Fibroblast of skin of left biceps (primary cell): Measurements from ENCODE around the gene CD79A.

ENCODE experiments used
- DNase-seq, 2 experiments: peaks; one replicate each; pipeline ENCODE4 v3.0.0-alpha.2; 2013; ENCODE audit warnings: low read depth in 2 of 2

CD79A gene

DNA sequence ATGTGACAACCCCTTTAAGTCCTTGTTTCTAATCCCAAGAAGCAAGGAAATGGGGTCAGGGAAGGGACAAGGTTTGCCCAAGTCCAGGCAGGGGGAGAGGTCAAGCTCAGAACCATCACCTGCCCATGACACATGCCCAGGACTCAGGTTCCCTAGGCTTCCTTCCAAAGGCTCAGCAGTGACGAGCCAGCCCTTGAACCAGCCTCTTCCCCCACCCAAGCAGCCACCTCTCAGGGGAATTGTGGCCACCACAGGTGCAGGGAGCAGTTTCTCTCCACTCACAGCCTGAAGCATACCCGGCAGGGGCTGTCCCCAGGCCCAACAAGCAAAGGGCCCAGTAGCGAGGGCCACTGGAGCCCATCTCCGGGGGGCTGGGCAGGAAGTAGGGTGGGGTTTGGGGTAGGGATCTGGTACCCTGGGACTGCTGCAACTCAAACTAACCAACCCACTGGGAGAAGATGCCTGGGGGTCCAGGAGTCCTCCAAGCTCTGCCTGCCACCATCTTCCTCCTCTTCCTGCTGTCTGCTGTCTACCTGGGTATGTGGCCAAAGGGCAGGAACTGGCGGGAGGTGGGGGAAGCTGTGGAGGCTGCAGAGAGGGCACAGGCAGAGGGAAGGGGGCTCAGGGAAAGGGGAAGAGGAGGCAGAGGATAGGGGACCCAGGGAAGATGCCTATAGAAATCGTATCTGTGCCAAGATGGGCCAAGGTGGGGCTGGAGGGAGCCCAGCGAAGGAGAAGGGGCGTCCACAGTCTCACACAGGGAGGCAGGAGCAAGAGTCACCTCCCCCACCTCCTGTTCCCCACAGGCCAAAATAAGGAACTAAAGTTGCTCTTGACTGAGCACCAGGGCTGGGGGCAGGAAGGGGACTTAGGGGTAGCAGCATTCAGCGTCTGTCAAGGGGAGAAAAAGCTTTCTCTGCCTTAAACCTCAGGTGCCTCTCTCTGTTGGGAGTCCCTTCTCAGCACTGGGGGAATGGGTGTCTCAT is at the start of gene CD79A:
Gene CD79A (plus strand): TSS at position 433 of the 986 bp plus-strand sequence. CDS start 26 bp downstream, at position 459.
- no peak for DNase-seq

DNA sequence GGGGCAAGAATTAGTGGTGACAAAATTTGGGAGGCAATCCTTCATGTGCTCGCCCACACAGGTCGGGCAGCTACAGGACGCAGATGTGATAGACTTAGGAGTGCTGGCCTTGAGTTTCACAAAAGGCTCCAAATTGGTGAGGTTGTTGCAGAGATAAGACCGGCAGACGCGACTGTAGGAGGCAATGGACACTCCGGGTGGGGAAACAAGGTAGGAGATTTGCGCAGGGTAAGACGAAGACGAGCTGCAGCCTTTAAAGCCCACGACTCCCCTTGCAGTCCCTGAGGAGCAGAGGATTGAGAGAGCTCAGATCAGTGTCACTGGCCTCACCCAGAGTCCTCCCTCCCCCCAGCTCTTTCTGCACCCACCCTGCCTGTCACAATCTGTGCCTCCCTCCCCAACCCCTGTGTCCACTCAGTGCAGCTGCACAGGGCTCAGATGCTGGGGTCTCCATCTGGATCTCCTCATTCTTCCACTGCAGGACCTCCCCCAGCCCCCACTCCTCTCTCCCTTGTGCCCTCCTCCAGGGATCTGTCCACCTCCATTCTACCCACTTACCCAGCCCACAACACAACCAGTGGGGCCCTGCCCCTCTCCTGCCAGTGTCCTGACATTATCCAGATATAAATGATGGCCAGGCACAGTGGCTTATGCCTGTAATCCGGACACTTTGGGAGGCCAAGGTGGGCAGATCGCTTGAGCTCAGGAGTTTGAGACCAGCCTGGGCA is 38.9 kb upstream of the CD79A start:
- DNase-seq: no peak

DNA sequence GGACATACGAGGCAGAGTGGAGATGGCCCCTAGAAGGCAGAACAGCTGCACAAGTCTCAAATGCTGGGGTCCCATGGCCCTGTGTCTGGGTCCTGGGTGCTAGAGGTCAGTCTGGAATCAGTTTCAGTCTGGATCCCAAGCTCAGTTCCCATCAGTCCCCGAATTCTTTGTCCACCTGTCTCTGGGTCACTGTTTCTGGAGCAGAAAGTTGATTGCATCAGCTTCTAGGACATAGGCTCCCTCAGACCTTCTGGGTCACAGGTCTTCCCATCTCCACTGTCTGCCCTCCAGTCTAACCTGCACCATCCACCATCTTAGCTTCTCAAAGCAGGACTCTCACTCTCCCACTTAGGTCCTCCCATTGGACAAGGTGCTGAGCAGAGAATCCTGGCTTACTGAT is 37.9 kb upstream of the CD79A start:
- no peak for DNase-seq

DNA sequence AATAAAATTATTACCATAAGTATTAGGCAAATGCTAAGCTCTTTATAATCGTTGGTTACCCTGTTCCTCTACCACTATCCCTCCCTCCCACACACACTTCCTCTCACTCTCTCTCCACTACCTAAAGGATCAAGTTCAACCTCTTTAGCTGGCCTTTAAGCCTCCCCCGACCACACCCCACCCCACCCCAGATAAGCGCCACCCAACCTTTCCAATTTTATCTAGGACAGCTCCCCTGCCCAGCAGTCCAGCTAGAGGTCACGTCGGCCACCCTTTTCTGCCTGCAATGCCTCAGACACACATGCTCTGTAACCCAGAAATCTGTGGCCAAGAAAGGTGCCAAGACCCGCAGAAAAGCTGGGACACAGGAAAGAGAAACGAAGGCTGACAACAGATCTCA is 33.7 kb upstream of the CD79A start:
- DNase-seq: no peak

DNA sequence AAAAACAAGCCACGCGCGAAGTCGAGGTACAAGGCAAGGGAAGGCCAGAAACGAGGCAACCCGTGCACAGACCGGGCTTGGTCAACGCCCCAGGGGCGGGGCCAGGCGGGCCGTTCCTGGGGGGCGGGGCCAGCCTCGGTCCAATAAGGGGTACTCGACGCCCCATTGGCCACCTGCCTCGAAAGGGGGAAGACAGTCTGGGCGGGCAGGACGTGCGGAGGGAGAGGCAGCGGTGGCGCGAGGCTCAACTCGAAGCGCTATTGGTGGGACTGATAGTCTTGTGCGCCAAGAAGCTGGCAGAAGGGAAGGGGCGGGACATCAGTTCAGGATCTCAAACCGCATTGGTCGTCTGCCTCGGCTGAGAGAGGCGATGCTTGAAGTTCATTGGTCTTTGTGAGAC is 32.5 kb upstream of the CD79A start, which contains the start of gene LYPD4:
Gene LYPD4 (minus strand): TSS at position 83 of the 400 bp plus-strand sequence. CDS start 5,398 bp downstream, outside the sequence.
- DNase-seq: no peak

DNA sequence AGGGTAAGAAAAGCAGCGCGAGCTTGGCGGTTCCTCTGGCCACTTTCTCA is 32.3 kb upstream of the CD79A start, which contains the start of gene DMRTC2:
Gene DMRTC2 (plus strand): TSS at position 42 of the 50 bp plus-strand sequence. CDS start 2,387 bp downstream, outside the sequence.
- no peak for DNase-seq

DNA sequence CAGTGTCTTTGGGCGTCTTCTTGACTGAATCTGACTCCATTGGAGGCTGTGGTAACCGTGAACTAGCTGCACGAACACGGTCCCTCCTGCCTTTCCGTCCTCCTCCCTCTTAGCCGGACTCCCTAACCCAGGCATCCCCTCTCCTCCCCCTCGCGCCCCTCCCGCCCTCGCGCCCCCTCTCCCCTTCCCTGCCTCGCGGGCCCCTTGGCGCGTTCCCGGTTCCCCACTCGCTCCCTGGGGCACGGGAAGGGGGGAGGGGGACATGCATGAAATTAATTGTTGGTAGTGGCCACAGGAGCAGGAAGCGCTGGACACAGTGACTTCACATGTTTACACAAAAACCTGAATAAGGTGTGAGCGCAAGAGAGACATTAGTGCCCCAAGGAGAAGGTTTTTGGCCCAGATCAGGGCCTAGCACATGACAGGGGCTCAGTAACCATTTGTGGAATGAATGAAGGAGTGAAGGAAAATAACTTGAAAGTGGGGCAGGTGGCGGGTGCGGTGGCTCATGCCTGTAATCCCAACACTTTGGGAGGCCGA is 32.0 kb upstream of the CD79A start:
- DNase-seq: no peak

DNA sequence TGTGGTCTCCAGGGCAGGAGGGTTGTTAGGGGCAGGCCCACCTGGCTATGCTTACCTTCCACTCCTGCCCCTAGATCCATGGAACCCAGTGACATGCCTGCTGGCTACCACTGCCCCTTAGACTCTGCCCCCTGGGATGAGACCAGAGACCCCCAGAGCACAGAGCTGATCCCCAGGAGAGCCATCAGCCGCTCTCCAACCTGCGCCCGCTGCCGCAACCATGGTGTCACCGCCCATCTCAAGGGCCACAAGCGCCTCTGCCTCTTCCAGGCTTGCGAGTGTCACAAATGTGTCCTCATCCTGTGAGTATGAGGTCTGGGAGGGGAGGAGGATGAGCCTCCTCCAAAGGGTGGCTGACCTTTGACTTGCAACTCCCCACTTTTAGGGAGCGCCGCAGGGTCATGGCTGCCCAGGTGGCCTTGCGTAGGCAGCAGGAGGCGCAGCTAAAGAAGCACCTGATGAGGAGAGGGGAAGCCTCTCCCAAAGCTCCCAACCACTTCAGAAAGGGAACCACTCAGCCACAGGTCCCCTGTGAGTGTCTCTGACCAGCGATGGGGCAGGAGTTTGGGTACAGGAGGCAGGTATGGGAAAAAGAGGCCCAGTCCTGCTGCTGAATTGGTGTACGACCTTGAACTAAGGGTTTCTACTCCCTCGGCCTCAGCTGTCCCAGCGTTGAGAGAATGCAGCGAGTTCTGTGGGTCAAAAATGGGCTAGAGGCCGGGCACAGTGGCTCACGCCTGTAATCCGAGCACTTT is 29.6 kb upstream of the CD79A start:
- DNase-seq: no peak

DNA sequence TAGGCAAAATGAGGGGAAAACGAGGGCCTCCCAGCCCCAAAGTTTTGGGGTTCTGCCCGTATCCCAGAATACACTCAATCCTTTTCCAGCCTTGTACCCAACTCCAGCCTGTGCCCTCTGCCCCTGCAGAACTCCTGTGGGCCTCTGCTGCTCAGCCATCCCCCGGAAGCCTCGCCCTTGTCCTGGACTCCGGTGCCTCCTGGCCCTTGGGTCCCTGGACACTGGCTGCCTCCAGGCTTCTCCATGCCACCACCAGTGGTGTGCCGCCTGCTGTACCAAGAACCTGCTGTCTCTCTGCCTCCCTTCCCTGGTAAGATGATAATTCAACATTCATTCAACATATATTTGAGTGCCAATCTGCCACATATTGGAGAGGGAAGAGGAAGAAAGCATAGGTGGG is 28.4 kb upstream of the CD79A start:
- no peak for DNase-seq

DNA sequence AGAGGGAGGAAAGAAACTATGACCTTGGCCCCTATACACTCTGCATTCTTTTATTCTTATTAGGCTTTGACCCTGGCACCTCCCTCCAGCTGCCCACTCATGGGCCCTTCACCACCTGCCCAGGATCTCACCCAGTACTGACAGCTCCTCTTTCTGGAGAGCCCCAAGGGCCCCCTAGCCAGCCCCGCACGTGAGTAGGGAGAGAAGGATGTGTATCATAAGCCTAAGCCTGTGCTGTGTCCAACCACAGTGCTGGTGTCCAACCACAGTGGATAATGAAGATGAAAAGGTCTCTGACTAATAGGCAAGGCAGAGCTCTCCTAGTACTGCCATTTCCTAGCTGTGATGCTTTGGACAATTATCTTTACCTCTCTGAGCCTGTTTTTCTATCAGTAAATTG is 28.0 kb upstream of the CD79A start:
- no peak for DNase-seq

DNA sequence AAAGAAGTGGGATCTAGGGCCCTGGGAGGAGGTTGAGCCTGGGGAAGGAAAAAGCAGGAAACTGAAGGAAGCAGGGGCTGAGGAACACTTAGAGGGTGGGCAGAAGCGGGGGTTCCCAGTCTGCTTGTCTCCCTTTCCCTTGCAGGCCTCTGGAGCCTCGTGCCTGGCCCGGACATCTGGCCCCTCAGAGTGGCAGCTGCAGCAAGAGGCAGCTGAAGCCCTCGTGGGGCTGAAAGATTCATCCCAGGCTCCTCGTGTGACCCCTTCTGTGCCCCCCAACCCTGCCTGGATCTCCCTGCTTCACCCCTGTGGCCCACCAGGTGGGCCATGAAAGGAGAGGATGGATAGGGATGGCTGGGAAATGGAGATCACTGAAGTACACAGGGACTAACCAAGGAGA is 26.7 kb upstream of the CD79A start:
- no peak for DNase-seq

DNA sequence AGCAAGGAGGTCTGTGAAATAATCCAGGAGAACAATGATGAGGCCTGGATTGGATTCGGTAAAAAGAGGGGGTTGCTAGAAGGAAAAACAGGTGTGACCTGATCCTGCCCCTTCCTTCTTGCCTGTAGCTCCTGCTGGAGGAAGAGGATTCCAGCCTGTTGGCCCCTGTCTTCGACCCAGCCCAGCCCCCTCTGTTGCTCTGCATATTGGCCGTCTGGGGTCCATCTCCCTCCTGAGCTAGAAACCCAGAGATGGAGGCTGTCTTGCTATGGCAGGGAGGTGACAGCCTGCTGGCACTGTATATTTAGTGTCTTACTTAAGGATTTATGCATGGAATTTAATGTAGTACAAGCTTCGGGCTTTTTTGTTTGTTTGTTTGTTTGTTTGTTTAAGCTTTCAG is 25.6 kb upstream of the CD79A start:
- no peak for DNase-seq

DNA sequence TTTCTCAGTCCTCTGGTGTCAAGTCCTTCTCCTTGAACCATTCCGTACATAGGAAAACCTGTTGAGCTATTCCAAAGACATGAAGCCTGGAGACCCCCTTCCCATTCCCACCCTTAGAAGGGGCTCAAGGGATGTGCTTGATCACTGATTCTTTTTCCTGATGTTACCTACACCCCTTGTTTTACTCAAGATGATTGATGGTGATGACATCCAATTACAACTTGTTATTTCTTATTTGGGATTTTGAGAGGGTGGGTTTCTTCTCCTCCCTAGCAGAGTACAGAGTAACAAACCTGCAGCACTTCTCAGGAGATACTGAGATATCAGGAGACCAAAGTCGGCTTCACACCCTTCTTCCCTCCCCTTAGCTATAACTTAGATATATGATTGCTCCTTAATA is 23.7 kb upstream of the CD79A start:
- DNase-seq: no peak

DNA sequence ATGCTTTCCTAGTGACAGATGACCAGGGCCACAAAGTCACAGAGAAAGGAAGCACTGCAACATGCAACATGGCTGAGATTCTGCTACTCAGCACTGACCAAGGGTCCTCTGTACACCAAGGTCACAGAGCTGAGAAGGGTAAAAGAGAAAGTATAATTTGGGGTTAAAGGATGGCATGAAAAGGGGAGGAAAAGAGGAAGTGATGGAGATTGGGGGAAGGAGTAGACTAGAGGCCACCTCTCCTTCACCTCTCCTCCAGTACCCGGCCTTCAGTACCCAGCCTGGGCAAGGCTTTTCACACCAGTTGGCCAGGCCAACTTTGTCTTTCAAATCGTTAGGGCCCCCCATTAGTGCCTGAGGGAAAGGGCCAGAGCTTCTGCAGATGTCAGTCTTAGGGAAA is 23.3 kb upstream of the CD79A start:
- DNase-seq: no peak

DNA sequence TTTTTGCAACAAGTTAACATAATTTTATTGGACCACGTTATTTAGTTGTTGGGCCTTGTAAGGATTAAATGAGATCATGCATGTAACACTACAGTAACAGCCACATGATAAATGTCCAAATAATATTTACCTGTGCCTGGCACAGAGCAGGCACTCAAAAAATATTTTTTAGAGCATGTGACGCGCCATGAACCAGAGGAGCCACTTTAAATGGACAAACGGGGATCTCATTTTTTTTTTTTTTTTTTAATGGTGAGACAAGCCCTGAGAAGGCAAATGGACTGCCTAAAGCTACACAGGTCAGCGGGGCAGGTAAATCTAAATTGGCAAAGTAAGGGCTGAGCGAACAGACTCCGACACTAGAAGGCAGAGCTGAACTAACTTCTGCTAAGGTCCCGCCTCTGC is 17.9 kb upstream of the CD79A start:
- no peak for DNase-seq

DNA sequence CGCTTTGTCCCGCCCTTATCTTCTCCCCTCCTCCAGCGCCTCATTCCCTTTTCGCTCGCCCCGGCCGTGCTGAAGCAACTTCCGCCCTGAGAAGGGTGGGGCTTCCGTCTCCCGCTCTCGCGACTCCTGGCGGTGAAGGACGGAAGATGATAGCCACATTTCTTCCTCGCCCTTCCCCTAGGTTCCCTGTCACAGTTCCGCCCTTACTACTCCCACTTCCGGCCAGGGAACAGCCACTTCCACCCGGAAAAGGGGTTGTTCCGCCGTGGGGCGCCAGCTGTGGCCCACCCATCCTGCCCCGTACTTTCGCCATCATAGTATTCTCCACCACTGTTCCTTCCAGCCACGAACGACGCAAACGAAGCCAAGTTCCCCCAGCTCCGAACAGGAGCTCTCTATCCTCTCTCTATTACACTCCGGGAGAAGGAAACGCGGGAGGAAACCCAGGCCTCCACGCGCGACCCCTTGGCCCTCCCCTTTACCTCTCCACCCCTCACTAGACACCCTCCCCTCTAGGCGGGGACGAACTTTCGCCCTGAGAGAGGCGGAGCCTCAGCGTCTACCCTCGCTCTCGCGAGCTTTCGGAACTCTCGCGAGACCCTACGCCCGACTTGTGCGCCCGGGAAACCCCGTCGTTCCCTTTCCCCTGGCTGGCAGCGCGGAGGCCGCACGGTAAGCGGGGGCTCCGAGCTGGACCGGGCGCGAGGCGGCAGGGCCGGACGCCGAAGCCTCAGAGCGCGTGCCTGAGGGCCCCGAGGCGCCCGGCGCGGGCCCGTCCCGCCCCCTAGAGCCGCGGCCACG is 17.3 kb upstream of the CD79A start, which contains the start of gene RPS19:
Gene RPS19 (plus strand): TSS at position 638 of the 801 bp plus-strand sequence. CDS start 520 bp downstream, outside the sequence.
- DNase-seq: peak; percentile 96

DNA sequence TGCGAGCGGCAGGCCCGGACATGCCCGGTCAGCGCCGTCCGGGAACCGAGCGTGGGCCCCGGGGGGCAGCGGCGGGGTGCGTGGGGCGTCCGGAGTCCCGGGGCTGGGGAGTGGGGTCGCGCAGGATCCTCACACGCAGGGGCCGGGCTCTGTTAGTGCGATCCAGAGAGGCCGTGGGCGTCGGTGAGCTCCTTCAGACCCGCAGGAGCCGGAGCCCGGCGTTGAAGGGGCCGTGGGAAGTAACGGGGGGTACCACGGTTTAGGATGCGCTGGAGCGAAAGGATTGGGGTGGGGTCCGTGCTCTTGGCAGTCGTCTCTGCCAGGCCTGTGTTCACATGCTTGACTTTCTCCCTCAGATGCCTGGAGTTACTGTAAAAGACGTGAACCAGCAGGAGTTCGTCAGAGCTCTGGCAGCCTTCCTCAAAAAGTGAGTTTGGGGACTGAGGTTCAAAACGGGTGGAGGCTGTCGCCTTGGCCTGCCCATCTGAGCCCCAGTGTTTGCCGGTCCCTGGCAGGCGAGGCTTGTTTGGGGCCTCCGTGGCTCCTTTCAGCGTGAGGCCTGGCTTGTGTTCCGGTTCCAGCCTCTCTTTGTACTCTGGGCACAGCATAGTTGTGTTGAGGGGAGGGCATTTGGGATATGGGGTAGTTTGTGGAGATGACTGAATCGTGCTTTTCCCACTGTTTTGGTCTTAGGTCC is 16.5 kb upstream of the CD79A start:
- DNase-seq: no peak

DNA sequence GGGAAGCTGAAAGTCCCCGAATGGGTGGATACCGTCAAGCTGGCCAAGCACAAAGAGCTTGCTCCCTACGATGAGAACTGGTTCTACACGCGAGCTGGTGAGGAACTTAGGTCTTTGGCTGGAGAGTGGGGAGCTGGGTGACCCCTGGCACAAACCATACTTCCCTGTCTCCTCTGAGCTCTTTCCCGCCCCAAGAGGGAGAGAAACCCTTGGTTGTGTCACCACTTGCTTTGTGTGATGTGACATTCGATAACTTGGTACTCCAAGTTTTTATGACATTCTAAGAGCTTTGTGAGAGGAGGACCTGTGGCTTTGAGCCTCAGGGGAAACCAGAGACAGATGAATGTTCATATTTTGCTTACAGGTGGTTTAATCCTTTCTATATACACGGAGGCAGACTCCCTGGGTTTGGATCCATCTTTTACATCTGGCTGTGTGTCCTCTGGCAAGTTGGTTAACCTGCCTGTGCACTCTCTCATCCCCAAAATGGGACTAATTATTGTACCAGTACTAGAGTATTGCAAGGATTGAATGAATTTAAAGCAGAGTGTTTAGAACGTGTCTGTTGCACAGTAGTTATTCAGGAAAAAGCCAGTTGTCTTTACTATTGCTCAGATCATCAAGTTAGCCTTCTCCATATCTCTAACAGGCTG is 15.8 kb upstream of the CD79A start:
- no peak for DNase-seq

DNA sequence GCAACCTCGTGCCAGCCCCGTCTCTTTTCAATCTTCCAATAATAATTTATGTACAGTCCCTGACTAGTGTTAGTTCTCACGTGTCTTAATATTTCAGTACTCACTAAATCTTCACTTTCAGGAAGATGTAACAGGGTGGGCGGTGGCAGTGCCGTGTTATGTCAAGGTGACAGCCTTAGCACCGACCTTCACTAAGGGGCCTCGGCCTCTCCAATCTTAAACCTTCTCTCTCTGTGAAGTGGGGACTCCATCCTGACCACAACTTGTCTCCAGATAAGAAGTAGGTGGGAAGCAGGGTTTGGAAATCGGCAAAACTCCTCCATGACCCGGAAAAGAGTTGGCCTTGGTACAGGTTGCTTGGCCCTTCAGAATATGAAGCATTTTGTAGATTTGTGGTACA is 15.2 kb upstream of the CD79A start:
- DNase-seq: no peak

DNA sequence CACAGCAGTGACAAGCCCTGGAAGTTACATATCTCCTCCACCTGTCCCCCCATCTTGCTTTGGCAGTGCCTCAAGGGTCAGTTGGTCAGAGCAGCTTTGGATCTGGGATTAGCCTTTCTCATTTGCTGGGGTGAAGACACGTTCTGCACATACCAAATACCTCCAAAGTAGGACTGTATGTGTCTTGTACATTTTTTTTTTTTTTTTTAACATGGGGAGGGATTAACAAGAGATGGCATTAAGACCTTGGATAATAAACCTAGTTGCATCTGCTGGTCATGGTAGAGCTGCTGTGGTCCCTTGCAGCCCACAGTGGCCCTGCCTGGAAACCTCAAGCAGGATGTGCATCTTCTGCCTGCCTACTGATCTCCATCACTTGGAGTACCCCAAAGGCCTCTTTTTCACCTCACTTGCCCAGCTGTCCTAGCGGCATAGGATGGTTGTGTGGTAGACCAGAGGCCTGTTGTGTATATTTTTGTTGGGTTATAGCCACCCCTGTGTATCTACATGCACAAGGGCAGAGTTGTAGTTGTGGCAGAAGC is 14.6 kb upstream of the CD79A start:
- no peak for DNase-seq
